Colonic mucosa (tissue), 4 donors: ENCODE results near the gene TXNIP. TPM values are rescaled to one million over a fixed set of nuclear protein-coding genes. Genes with fewer than 3 reads are reported as not detected.
A peak's percentile ranks its signal among the peaks of the same experiment; 100 is the strongest.

Experiments
- DNase-seq: peaks from one replicate; pipeline ENCODE4 v3.0.0-alpha.2; 2020
- H3K27ac ChIP-seq: fragments of 200-600 bp; one replicate; pipeline ENCODE4 v1.8.0; 2021
- H3K27me3 ChIP-seq: fragments of 200-600 bp; one replicate; pipeline ENCODE4 v1.8.0; 2021
- H3K36me3 ChIP-seq: fragments of 200-600 bp; one replicate; pipeline ENCODE4 v1.8.0; 2021
- H3K4me1 ChIP-seq: fragments of 200-600 bp; one replicate; pipeline ENCODE4 v1.8.0; 2021; ENCODE audit warnings: mild to moderate bottlenecking
- H3K4me3 ChIP-seq: fragments of 200-600 bp; one replicate; pipeline ENCODE4 v1.8.0; 2021
- H3K9ac ChIP-seq, 2 donors: one replicate each; pipeline ENCODE4 v1.7.0; 2013; ENCODE audit warnings: control low read depth in 2 of 2, low read depth in 2 of 2, low read length in 2 of 2
- H3K9me3 ChIP-seq: fragments of 200-600 bp; one replicate; pipeline ENCODE4 v1.8.0; 2021
- intact Hi-C: fragments of 100-400 bp; cut with DNase I; formaldehyde crosslinking; loops from one replicate; pipeline ENCODE4 v1.14.1; 2022
- total RNA-seq, 2 donors: library from RNA; stranded (reverse); fragmentation: NEBNext Ultra II Directional in 1 of 2; extraction: Animal tissue kit (Norgen Biotek cat#: 25700) in 1 of 2; gene quantifications; one replicate each; pipeline ENCODE4 v1.2.1, GENCODE V29; 2021
- TF ChIP-seq, protein P1 (sequence below): fragments of 200-600 bp; IDR thresholded peaks from one replicate; pipeline ENCODE4 v1.8.0; 2022; ENCODE audit warnings: antibody characterized with exemption, mild to moderate bottlenecking
- donor health status: healthy.
- donor health status: DM: no; HTN: no; CAD: no.
- donor health status: DM: no; HTN: no; CAD: no.

TXNIP gene
- total RNA-seq, 2 donors from 2014 or later = 302 to 496 TPM

GRCh38 chr1:145977486-145978470 lies 18.6 kb downstream of the TXNIP start:
- TF ChIP-seq, protein P1, sequence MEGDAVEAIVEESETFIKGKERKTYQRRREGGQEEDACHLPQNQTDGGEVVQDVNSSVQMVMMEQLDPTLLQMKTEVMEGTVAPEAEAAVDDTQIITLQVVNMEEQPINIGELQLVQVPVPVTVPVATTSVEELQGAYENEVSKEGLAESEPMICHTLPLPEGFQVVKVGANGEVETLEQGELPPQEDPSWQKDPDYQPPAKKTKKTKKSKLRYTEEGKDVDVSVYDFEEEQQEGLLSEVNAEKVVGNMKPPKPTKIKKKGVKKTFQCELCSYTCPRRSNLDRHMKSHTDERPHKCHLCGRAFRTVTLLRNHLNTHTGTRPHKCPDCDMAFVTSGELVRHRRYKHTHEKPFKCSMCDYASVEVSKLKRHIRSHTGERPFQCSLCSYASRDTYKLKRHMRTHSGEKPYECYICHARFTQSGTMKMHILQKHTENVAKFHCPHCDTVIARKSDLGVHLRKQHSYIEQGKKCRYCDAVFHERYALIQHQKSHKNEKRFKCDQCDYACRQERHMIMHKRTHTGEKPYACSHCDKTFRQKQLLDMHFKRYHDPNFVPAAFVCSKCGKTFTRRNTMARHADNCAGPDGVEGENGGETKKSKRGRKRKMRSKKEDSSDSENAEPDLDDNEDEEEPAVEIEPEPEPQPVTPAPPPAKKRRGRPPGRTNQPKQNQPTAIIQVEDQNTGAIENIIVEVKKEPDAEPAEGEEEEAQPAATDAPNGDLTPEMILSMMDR = peak; percentile 70
- Histone ChIP-seq H3K27ac (peak overlapping the region; percentile 99), H3K27me3 (no peaks in the 10 kb centered on the region), H3K9ac (peak overlapping the region; percentile 65 to 91), H3K9me3 (no peaks in the 10 kb centered on the region), H3K36me3 (no peaks in the 10 kb centered on the region), H3K4me3 (no peak overlapping the region), H3K4me1 (peaks cover 25% of the 10 kb centered on the region)
- intact Hi-C loops = loop anchor here (2.0 kb wide), 1 partner anchor 27 kb away; no protein-coding TSS in a partner anchor
- peak; percentile 76 for DNase-seq

- Histone ChIP-seq H3K9ac (peak overlapping the region in 1 of 2 donors; percentile 91), H3K4me3 (no peak overlapping the region), H3K27ac (peak overlapping the region; percentile 99), H3K4me1 (peaks cover 23% of the 10 kb centered on the region), H3K36me3 (no peaks in the 10 kb centered on the region), H3K9me3 (no peaks in the 10 kb centered on the region), H3K27me3 (no peaks in the 10 kb centered on the region)
- intact Hi-C loops = loop anchor here (2.0 kb wide), 1 partner anchor 28 kb away; no protein-coding TSS in a partner anchor
- no peak for DNase-seq
- TF ChIP-seq, protein P1 = no peak
Measured at GRCh38 chr1:145977016-145977415, 19.4 kb downstream of the TXNIP start.

DNA sequence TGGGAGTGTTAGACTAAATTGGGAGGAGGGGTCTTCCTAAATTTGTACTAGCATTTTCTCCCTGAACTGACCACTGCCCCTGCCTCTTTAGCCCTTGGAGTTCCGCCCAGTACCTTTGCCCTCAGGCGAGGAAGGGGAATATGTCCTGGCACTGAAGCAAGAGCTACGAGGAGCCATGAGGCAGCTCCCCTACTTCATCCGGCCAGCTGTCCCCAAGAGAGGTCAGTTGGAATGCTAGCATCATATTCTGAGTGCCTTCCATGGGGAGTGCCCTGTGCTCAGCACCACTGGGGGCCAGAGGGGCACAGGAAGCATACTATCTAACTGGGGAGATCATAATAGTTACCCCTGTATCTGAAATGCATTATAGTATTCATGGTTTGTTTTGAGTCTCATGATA lies 21.2 kb downstream of the TXNIP start:
- DNase-seq = no peak
- intact Hi-C loops = loop anchor here (2.0 kb wide), 1 partner anchor 40 kb away; no protein-coding TSS in a partner anchor
- Histone ChIP-seq H3K4me1 (peaks cover 15% of the 10 kb centered on the region), H3K27me3 (no peaks in the 10 kb centered on the region), H3K9ac (no peak overlapping the region), H3K4me3 (no peak overlapping the region), H3K27ac (no peak overlapping the region), H3K36me3 (no peaks in the 10 kb centered on the region), H3K9me3 (no peaks in the 10 kb centered on the region)
- TF ChIP-seq, protein P1 = no peak

- DNase-seq = no peak
- TF ChIP-seq, protein P1 = no peak
- Histone ChIP-seq H3K9ac (no peak overlapping the region), H3K36me3 (no peaks in the 10 kb centered on the region), H3K27ac (no peak overlapping the region), H3K4me3 (no peak overlapping the region), H3K4me1 (peaks cover 15% of the 10 kb centered on the region), H3K9me3 (no peaks in the 10 kb centered on the region), H3K27me3 (no peaks in the 10 kb centered on the region)
- intact Hi-C loops = loop anchor here (2.0 kb wide), 1 partner anchor 40 kb away; no protein-coding TSS in a partner anchor
Measured at GRCh38 chr1:145974721-145975120, 21.7 kb downstream of the TXNIP start.

DNA sequence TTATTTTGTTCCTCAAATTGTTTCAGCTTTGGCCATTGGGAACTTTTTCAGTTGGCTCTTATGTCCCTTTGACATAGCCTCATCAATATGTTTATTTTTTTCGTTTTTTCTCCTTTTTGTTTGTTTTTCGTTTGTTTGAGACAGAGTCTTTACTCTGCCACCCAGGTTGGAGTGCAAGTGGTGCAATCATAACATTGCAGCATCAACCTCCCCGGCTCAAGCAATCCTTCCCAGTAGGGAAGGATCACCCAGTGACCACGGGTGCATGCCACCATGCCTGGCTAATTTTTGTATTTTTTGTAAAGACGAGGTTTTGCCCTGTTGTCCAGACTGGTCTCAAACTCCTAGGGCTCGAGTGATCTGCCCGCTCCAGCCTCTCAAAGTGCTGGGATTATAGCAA lies 23.8 kb downstream of the TXNIP start:
- Histone ChIP-seq H3K9me3 (no peaks in the 10 kb centered on the region), H3K36me3 (no peaks in the 10 kb centered on the region), H3K4me1 (peaks cover 3% of the 10 kb centered on the region), H3K27ac (no peak overlapping the region), H3K9ac (no peak overlapping the region), H3K27me3 (no peaks in the 10 kb centered on the region), H3K4me3 (no peak overlapping the region)
- intact Hi-C loops = no loop called here
- no peak for DNase-seq
- TF ChIP-seq, protein P1 = no peak
